GM18499 (cell line): ENCODE measurements around the gene CGGBP1.
"Not testable (repeated sequence)": the region's sequence is repeated elsewhere in the genome, so short reads cannot be mapped to it uniquely, and the experiment has no call there.

Experiments used
- ATAC-seq: cut with Tn5 transposase; IDR thresholded peaks from one replicate; pipeline ENCODE4 v1.9.1; 2021; ENCODE audit warnings: moderate number of reproducible peaks; ENCODE audit not compliant: insufficient read depth, unreplicated experiment

CGGBP1 gene

DNA sequence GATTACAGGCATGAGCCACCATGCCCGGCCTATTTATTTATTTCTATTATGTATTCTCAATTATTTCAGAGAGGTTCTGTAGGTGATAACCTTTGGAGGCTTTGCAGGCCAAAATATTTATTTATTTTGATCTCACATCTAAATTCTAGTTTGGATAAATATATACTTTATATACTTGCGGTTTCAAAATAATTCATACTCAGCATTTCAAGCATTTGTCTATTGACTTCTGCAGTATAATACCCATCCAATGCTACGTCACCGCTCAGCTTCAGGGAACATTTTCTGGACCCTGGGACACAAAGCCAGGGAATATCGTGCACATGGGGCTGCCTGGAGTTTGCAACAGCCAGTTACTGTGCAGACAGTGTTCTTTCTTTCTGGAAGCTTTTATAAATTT, 22.6 kb downstream of the CGGBP1 start:
- no peak for ATAC-seq

DNA sequence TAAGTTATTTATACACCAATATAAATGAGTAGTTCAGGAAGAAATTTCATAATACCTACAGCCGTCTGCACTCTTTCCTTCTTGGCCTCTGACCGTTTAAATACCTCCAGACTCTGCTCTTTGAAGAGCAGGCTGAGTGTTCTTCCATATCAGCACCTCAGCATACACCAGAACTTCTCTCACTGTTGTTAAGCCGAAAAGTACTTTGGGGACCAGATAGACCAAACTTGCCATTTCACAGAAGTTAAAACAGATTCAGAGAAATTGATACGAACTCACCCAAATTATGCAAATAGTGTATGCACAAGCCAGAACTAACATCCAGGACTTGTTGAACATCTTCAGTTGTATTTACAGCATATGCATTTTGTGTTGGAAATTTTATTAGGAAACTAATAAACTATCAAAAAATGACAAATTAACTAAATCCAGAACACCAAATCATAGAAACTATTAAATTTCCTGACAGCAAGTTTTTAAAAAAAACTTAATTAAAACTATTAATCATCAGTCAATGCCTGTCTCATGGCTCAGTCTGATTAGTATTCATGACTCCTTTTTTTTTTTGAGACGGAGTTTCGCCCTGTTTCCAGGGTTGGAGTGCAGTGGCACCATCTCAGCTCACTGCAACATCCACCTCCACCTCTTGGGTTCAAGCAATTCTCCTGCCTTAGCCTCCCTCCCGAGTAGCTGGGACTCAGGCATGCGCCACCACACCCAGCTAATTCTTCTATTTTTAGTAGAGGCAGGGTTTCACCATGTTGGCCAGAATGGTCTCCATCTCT, 24.1 kb downstream of the CGGBP1 start:
- ATAC-seq, result no peak

GRCh38 chr3:88033808-88034207, 25.0 kb downstream of the CGGBP1 start:
- ATAC-seq, result no peak

- ATAC-seq, result no peak
Measured at GRCh38 chr3:88033079-88033478, 25.7 kb downstream of the CGGBP1 start.

GRCh38 chr3:88032245-88032644, 26.6 kb downstream of the CGGBP1 start:
- no peak for ATAC-seq

- peak; percentile 67 for ATAC-seq
Measured at GRCh38 chr3:88031642-88032077, 27.1 kb downstream of the CGGBP1 start.

- ATAC-seq, result no peak
Measured at GRCh38 chr3:88030210-88030609, 28.6 kb downstream of the CGGBP1 start.

DNA sequence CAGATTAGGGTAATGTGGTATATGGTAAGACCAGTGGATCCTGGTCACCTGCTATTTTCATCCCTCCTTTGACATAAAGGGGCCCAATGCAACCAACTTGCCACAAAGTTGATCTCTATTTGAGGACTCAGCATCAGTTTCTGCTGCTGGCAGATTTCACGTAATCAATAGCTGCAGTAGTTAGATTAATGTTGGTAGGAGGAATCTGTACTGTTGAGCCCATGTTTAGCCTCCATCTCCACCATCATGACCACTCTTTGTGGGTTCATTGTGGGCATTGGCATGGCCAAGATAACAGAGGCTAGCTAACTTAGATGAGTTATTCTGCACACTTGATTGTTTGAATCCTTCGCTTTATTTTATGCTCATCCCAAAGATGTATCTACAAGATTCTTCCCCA, 29.9 kb downstream of the CGGBP1 start:
- no peak for ATAC-seq

DNA sequence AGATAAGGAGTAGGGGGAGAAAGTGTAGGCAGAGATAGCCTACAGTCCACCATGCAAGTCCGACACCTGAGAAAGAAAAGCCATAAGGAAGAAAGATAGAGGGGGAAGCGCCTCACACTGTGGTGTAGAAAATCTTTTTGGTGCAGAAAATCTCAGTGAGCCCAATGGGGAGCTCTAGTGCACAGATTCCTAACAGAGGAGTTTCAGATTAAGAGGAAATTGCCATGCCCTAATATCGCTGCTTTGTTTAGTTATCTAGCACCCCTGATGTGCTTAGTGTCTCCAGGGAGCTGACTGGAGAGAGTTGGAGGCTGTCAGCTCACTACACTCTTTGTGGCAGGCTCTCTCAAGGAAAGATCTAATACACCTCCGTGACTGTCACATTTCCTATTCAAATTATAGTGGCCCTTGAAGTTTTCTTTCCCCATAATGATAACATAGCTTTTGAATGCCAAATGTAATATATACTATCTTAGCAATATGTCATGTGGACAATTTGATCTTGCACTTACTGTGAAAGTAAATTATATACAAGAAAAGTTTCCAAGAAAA, 33.7 kb downstream of the CGGBP1 start:
- ATAC-seq, result no peak

GRCh38 chr3:88019024-88019423, 39.8 kb downstream of the CGGBP1 start:
- peak; percentile 99 for ATAC-seq

DNA sequence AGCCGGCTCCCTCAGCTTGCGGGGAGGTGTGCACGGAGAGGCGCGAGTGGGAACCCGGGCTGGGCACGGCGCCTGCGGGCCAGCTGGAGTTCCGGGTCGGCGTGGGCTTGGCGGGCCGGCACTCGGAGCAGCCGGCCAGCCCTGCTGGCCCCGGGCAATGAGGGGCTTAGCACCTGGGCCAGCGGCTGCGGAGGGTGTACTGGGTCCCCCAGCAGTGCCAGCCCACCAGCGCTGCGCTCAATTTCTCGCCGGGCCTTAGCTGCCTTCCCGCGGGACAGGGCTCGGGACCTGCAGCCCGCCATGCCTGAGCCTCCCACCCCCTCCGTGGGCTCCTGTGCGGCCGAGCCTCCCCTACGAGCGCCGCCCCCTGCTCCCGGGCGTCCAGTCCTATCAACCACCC, 43.1 kb downstream of the CGGBP1 start:
- ATAC-seq, result not testable (repeated sequence)

DNA sequence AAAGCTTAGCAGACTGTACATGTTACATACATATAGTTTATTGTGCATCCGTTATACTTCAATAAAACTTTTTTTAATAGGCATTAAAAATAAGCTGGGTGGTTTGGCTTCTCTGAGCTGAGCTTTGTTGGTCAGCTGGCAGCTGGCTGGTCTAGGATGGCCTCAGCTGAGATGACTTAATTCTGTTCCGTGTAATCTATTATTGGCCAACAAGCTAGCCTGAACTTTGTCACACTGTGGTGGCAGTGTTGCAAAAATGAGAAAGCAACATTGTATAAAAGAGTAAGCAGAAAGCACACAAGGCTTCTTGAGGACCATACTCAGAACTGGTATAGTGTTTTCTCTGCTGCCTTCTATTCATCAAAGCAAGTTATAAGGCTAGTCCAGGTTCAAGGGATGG, 45.2 kb downstream of the CGGBP1 start:
- no peak for ATAC-seq

DNA sequence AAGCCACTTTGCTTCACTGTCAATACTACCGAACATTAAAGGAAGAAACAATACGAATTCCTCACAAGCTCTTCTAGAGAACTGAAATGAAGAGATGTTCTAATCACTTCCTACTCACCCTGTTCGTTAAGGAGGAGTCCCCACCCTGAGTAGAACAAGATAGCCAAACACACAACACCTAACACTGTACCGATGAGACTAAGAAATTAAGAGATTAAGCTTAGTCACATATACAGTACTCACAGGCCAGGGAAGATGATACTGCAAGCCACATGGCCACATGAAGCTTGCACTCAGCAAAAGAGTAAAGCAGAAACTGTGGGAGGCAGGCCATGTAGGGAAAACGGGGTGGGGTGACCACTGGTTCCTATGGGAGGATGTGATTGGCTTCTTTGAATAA, 48.0 kb downstream of the CGGBP1 start:
- no peak for ATAC-seq

- ATAC-seq, result no peak
Measured at GRCh38 chr3:88009066-88009465, 49.7 kb downstream of the CGGBP1 start.

GRCh38 chr3:88005066-88005465, 53.7 kb downstream of the CGGBP1 start:
- no peak for ATAC-seq

- ATAC-seq, result no peak
Measured at GRCh38 chr3:88003115-88003755, 55.6 kb downstream of the CGGBP1 start.

GRCh38 chr3:88002448-88002847, 56.4 kb downstream of the CGGBP1 start:
- ATAC-seq, result no peak
